Activated naive CD8-positive, alpha-beta T cell treated with anti-CD3 and anti-CD28 coated beads, Interleukin-2, amount 50 U/mL, for 24 hours (primary cell): Measurements from ENCODE around the gene ICA1.

ENCODE experiments used
- ATAC-seq: fragments of 150-1000 bp; cut with Tn5 transposase; one replicate; pipeline ENCODE4 v1.10.0; 2021
- DNase-seq: peaks from one replicate; pipeline ENCODE4 v3.0.0; 2021
- H3K27ac Mint-ChIP-seq: one replicate; pipeline ENCODE4 v1.8.0; 2021; ENCODE audit warnings: mild to moderate bottlenecking, mixed read lengths
- H3K27me3 Mint-ChIP-seq: one replicate; pipeline ENCODE4 v1.8.0; 2021; ENCODE audit warnings: mixed read lengths
- H3K36me3 Mint-ChIP-seq: one replicate; pipeline ENCODE4 v1.8.0; 2021; ENCODE audit warnings: low read depth, mixed read lengths
- H3K4me1 Mint-ChIP-seq: one replicate; pipeline ENCODE4 v1.8.0; 2021; ENCODE audit warnings: mixed read lengths
- H3K4me3 Mint-ChIP-seq: one replicate; pipeline ENCODE4 v1.8.0; 2021; ENCODE audit warnings: mild to moderate bottlenecking, moderate library complexity, mixed read lengths
- H3K9me3 Mint-ChIP-seq: one replicate; pipeline ENCODE4 v1.8.0; 2021; ENCODE audit warnings: mixed read lengths

The ICA1 gene

GRCh38 chr7:8283968-8284367, 22.0 kb upstream of the ICA1 start:
- Mint-ChIP-seq H3K4me3 (no peak overlapping the region), H3K9me3 (no peaks in the 10 kb centered on the region), H3K36me3 (no peaks in the 10 kb centered on the region), H3K27ac (no peak overlapping the region), H3K4me1 (no peaks in the 10 kb centered on the region), H3K27me3 (no peaks in the 10 kb centered on the region)
- ATAC-seq: no peak
- no peak for DNase-seq

- Mint-ChIP-seq H3K36me3 (no peaks in the 10 kb centered on the region), H3K4me3 (no peak overlapping the region), H3K27me3 (no peaks in the 10 kb centered on the region), H3K27ac (no peak overlapping the region), H3K9me3 (no peaks in the 10 kb centered on the region), H3K4me1 (no peaks in the 10 kb centered on the region)
- no peak for DNase-seq
- no peak for ATAC-seq
Observed at GRCh38 chr7:8282871-8283270, 20.9 kb upstream of the ICA1 start.

GRCh38 chr7:8282162-8282561, 20.2 kb upstream of the ICA1 start:
- H3K36me3 Mint-ChIP-seq: no peaks in the 10 kb centered on the region
- no peak overlapping the region for H3K4me3 Mint-ChIP-seq
- DNase-seq (no peak), ATAC-seq (no peak)
- H3K27ac Mint-ChIP-seq: no peak overlapping the region
- no peaks in the 10 kb centered on the region for H3K4me1 Mint-ChIP-seq
- H3K27me3 Mint-ChIP-seq: no peaks in the 10 kb centered on the region
- H3K9me3 Mint-ChIP-seq: no peaks in the 10 kb centered on the region

- no peak for ATAC-seq
- Mint-ChIP-seq H3K27ac (no peak overlapping the region), H3K36me3 (no peaks in the 10 kb centered on the region), H3K4me1 (no peaks in the 10 kb centered on the region), H3K27me3 (peaks cover 3% of the 10 kb centered on the region), H3K9me3 (no peaks in the 10 kb centered on the region), H3K4me3 (no peak overlapping the region)
- no peak for DNase-seq
Observed at GRCh38 chr7:8278183-8278582, 16.2 kb upstream of the ICA1 start.

- ATAC-seq: no peak
- no peak overlapping the region for H3K27ac Mint-ChIP-seq
- no peaks in the 10 kb centered on the region for H3K4me1 Mint-ChIP-seq
- peaks cover 3% of the 10 kb centered on the region for H3K27me3 Mint-ChIP-seq
- no peaks in the 10 kb centered on the region for H3K9me3 Mint-ChIP-seq
- H3K4me3 Mint-ChIP-seq: no peak overlapping the region
- no peaks in the 10 kb centered on the region for H3K36me3 Mint-ChIP-seq
- DNase-seq: no peak
Observed at GRCh38 chr7:8277394-8277982, 15.5 kb upstream of the ICA1 start.

GRCh38 chr7:8274589-8274988, 12.6 kb upstream of the ICA1 start:
- ATAC-seq (no peak), DNase-seq (no peak)
- Mint-ChIP-seq H3K4me3 (no peak overlapping the region), H3K9me3 (no peaks in the 10 kb centered on the region), H3K4me1 (no peaks in the 10 kb centered on the region), H3K27ac (no peak overlapping the region), H3K36me3 (no peaks in the 10 kb centered on the region), H3K27me3 (peaks cover 8% of the 10 kb centered on the region)

- ATAC-seq (no peak), DNase-seq (no peak)
- Mint-ChIP-seq H3K9me3 (no peaks in the 10 kb centered on the region), H3K4me1 (no peaks in the 10 kb centered on the region), H3K36me3 (no peaks in the 10 kb centered on the region), H3K27ac (no peak overlapping the region), H3K27me3 (peaks cover 8% of the 10 kb centered on the region), H3K4me3 (no peak overlapping the region)
Observed at GRCh38 chr7:8271960-8272359, 10.0 kb upstream of the ICA1 start.

GRCh38 chr7:8263048-8263447, 1.1 kb upstream of the ICA1 start:
- Mint-ChIP-seq H3K27ac (no peak overlapping the region), H3K9me3 (no peaks in the 10 kb centered on the region), H3K27me3 (peaks cover 56% of the 10 kb centered on the region), H3K4me1 (peaks cover 7% of the 10 kb centered on the region), H3K4me3 (peak overlapping the region; percentile 23), H3K36me3 (no peaks in the 10 kb centered on the region)
- no peak for ATAC-seq
- DNase-seq: no peak

- Mint-ChIP-seq H3K36me3 (no peaks in the 10 kb centered on the region), H3K4me1 (peaks cover 7% of the 10 kb centered on the region), H3K27ac (no peak overlapping the region), H3K27me3 (peaks cover 55% of the 10 kb centered on the region), H3K9me3 (no peaks in the 10 kb centered on the region), H3K4me3 (peak overlapping the region; percentile 72)
- ATAC-seq: no peak
- peak; percentile 17 for DNase-seq
Observed at GRCh38 chr7:8260871-8261694, 884 bp downstream of the ICA1 start.

GRCh38 chr7:8259586-8260222, 2.3 kb downstream of the ICA1 start:
- ATAC-seq: no peak
- no peaks in the 10 kb centered on the region for H3K36me3 Mint-ChIP-seq
- peaks cover 44% of the 10 kb centered on the region for H3K27me3 Mint-ChIP-seq
- DNase-seq: no peak
- no peaks in the 10 kb centered on the region for H3K9me3 Mint-ChIP-seq
- peaks cover 7% of the 10 kb centered on the region for H3K4me1 Mint-ChIP-seq
- H3K4me3 Mint-ChIP-seq: no peak overlapping the region
- no peak overlapping the region for H3K27ac Mint-ChIP-seq

- peaks cover 7% of the 10 kb centered on the region for H3K4me1 Mint-ChIP-seq
- peaks cover 40% of the 10 kb centered on the region for H3K27me3 Mint-ChIP-seq
- no peak for ATAC-seq
- no peak overlapping the region for H3K4me3 Mint-ChIP-seq
- H3K9me3 Mint-ChIP-seq: no peaks in the 10 kb centered on the region
- no peak for DNase-seq
- H3K36me3 Mint-ChIP-seq: no peaks in the 10 kb centered on the region
- H3K27ac Mint-ChIP-seq: no peak overlapping the region
Observed at GRCh38 chr7:8258734-8259133, 3.2 kb downstream of the ICA1 start.

- Mint-ChIP-seq H3K4me3 (no peak overlapping the region), H3K4me1 (peaks cover 7% of the 10 kb centered on the region), H3K27me3 (peaks cover 39% of the 10 kb centered on the region), H3K27ac (no peak overlapping the region), H3K9me3 (no peaks in the 10 kb centered on the region), H3K36me3 (no peaks in the 10 kb centered on the region)
- no peak for DNase-seq
- ATAC-seq: no peak
Observed at GRCh38 chr7:8258166-8258565, 3.8 kb downstream of the ICA1 start.

- no peaks in the 10 kb centered on the region for H3K9me3 Mint-ChIP-seq
- H3K4me1 Mint-ChIP-seq: peaks cover 4% of the 10 kb centered on the region
- H3K36me3 Mint-ChIP-seq: no peaks in the 10 kb centered on the region
- ATAC-seq (no peak), DNase-seq (no peak)
- peaks cover 27% of the 10 kb centered on the region for H3K27me3 Mint-ChIP-seq
- H3K27ac Mint-ChIP-seq: no peak overlapping the region
- H3K4me3 Mint-ChIP-seq: no peak overlapping the region
Observed at GRCh38 chr7:8255680-8256655, 6.0 kb downstream of the ICA1 start.

GRCh38 chr7:8254667-8255066, 7.3 kb downstream of the ICA1 start:
- no peak overlapping the region for H3K4me3 Mint-ChIP-seq
- no peak for ATAC-seq
- DNase-seq: no peak
- H3K27me3 Mint-ChIP-seq: peaks cover 21% of the 10 kb centered on the region
- H3K36me3 Mint-ChIP-seq: no peaks in the 10 kb centered on the region
- H3K9me3 Mint-ChIP-seq: no peaks in the 10 kb centered on the region
- H3K4me1 Mint-ChIP-seq: peaks cover under 1% of the 10 kb centered on the region
- no peak overlapping the region for H3K27ac Mint-ChIP-seq
